ENCODE data around the gene PSMG4.

GRCh38 chr6:3281631-3282475, 23.1 kb downstream of the PSMG4 start:
- no peak for TF ChIP-seq CTCF (IDR thresholded peaks at IDR 0.05; ENCODE audit: insufficient read depth, low read length, poor library complexity, severe bottlenecking)
- TF ChIP-seq EZH2phosphoT487 (conservative IDR thresholded peaks at IDR 0.05; ENCODE audit: low read length): no peak
